ENCODE data around the gene ADGRE3. TPM values are rescaled to one million over a fixed set of nuclear protein-coding genes. Genes with fewer than 3 reads are reported as not detected.

Gene ADGRE3
- total RNA-seq, 4 donors from 2014 or later, result not detected

DNA sequence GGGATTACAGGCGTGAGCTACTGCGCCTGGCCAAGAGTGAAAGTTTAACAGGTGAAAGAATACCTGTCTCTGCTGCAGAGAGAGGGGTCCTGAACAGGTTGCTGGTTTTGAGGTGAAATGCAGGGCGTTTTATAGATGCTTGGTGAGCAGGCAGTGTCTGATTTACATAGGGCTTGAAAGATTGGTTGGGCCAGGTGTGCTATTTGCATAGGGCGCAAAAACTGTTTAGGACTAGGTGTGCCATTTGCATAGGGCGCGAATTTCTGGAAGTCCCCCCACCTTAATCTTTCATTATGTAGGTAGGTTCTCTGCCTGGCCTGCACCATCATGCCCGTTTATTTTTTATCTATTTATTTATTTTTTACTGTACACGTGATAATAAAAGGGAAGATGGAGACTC, 98.3 kb downstream of the ADGRE3 start:
- Histone ChIP-seq H3K4me1 (peaks cover 4 to 18% (median 11%) of the 10 kb centered on the region in 4 donors), H3K27ac (no peak overlapping the region), H3K9me3 (no peaks in the 10 kb centered on the region), H3K36me3 (no peaks in the 10 kb centered on the region), H3K27me3 (no peaks in the 10 kb centered on the region), H3K4me3 (no peak overlapping the region)
- WGBS, 2 donors (ENCODE audit: low coverage in 1 of 2), result 72 to 78% methylated on average over 5 to 8 of the region's 8 CpGs
- intact Hi-C loops (cut with DNase I; ENCODE audit: low total_unique reads), result no loop called here
- TF ChIP-seq EP300 (IDR thresholded peaks at IDR 0.05; ENCODE audit: low read depth) (no peak), POLR2AphosphoS5 (IDR thresholded peaks at IDR 0.05) (no peak), POLR2A (IDR thresholded peaks at IDR 0.05) (no peak)
- TF ChIP-seq, protein P1, sequence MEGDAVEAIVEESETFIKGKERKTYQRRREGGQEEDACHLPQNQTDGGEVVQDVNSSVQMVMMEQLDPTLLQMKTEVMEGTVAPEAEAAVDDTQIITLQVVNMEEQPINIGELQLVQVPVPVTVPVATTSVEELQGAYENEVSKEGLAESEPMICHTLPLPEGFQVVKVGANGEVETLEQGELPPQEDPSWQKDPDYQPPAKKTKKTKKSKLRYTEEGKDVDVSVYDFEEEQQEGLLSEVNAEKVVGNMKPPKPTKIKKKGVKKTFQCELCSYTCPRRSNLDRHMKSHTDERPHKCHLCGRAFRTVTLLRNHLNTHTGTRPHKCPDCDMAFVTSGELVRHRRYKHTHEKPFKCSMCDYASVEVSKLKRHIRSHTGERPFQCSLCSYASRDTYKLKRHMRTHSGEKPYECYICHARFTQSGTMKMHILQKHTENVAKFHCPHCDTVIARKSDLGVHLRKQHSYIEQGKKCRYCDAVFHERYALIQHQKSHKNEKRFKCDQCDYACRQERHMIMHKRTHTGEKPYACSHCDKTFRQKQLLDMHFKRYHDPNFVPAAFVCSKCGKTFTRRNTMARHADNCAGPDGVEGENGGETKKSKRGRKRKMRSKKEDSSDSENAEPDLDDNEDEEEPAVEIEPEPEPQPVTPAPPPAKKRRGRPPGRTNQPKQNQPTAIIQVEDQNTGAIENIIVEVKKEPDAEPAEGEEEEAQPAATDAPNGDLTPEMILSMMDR (IDR thresholded peaks at IDR 0.05), result no peak
- no peak for DNase-seq
- in situ Hi-C loops (cut with MboI; ENCODE audit: low pct_ligation_motif_present in 1 of 4, low pct_unique_long_range_greater_than_20kb in 1 of 4, low sequenced_read_pairs in 3 of 4), result loop anchor here (10.0 kb wide), 2 partner anchors 108 to 318 kb away; no protein-coding TSS in a partner anchor

DNA sequence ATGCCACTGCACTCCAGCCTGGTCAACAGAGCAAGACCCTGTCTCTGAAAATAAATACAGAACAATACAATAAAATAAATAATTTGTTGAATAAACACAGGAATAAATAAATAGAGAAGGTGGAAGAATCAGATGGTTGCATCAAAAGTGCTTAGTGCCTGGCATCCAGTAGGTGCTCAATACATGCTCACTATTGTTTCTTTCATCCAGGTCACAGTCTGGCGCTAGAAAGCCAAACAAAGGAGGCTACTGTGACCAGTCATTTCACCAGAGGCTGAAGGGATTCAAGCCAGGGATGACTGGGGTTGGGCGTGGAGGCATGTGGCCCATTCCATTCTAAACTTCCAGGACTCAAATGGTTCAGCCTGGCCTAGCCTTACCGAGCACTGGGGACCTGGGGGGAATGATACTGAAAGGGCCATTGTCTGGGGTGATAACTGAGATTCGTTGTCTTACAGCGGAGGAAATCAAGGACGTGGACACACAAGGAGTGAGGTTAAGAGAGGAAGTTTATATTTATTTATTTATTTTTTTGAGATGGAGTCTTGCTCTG, 99.1 kb downstream of the ADGRE3 start:
- 84 to 89% methylated on average over 3 to 6 of the region's 6 CpGs for WGBS, 2 donors (ENCODE audit: low coverage in 1 of 2)
- in situ Hi-C loops (cut with MboI; ENCODE audit: low pct_ligation_motif_present in 1 of 4, low pct_unique_long_range_greater_than_20kb in 1 of 4, low sequenced_read_pairs in 3 of 4), result loop anchor here (10.0 kb wide), 2 partner anchors 109 to 319 kb away; no protein-coding TSS in a partner anchor

DNA sequence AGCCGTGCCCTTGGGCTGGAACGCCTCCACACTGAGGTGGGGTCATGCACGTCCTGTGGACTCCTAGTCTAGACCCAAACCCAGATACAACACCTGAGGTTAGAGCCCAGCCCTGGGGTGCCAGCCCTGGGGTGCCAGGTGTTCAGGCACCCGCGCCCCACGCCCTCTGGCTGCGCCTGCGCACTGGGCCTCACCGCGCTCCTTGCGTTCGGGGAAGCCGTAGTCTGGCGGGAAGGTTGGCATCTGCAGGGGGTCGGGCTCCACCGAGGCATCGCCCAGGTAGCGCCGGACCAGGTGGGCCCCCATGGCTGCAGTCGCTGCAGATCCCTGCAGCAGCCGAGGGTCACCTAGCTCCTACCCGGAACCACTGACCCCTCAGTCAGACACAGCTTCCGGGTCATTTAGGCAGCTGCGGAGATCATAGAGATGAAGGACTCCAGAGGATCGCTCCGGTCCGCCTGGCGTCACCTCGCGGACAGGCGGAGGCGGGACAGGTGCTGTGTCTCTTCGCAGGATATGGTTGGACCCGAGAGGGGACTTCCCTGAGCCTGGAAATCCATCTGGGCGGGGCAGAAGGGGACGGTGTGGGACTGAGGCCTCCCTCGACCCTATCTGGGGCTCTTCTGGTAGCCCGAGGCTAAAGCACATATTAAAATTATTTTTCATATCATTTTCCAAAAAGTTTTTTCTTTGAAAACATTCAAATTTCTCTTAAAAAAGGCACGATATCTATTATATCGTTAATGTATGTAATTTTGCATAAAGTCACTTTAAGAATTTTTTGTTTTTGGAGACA, 102.8 kb downstream of the ADGRE3 start, which contains the start of gene NDUFB7:
Gene NDUFB7, minus strand, starts transcription at position 372 of the 796 bp plus-strand sequence. Its CDS starts 66 bp downstream, at position 306.
- intact Hi-C loops (cut with DNase I; ENCODE audit: low total_unique reads) (loop anchor here (2.0 kb wide), 1 partner anchor 117 kb away; no protein-coding TSS in a partner anchor), in situ Hi-C loops (cut with MboI; ENCODE audit: low pct_ligation_motif_present in 1 of 4, low pct_unique_long_range_greater_than_20kb in 1 of 4, low sequenced_read_pairs in 3 of 4) (loop anchor here (10.0 to 25.0 kb wide), 3 partner anchors 113 to 323 kb away; partner anchors contain the start of gene OR7A17 (in 1 of the 4))
- 2 to 9% methylated on average over 4 to 39 of the region's 40 CpGs for WGBS, 2 donors (ENCODE audit: low coverage in 1 of 2)

More for the DNA sequence above, 99.1 kb downstream of the ADGRE3 start:
- Histone ChIP-seq H3K27me3 (no peaks in the 10 kb centered on the region), H3K9me3 (no peaks in the 10 kb centered on the region), H3K36me3 (no peaks in the 10 kb centered on the region), H3K4me1 (peaks cover 12 to 26% (median 19%) of the 10 kb centered on the region in 4 donors), H3K27ac (no peak overlapping the region), H3K4me3 (no peak overlapping the region)
- TF ChIP-seq POLR2A (IDR thresholded peaks at IDR 0.05) (no peak), EP300 (IDR thresholded peaks at IDR 0.05; ENCODE audit: low read depth) (no peak), POLR2AphosphoS5 (IDR thresholded peaks at IDR 0.05) (no peak)
- TF ChIP-seq, protein P1 (IDR thresholded peaks at IDR 0.05), result no peak
- DNase-seq, result no peak
- intact Hi-C loops (cut with DNase I; ENCODE audit: low total_unique reads), result no loop called here

More for the DNA sequence above, 102.8 kb downstream of the ADGRE3 start, which contains the start of gene NDUFB7:
- Histone ChIP-seq H3K4me1 (peaks cover 16 to 49% (median 33%) of the 10 kb centered on the region in 4 donors), H3K36me3 (peaks cover 0 to 6% (median 0%) of the 10 kb centered on the region in 4 donors), H3K27ac (peak within 1 kb of the TSS; percentile 84 to 88 (median 85)), H3K27me3 (no peaks in the 10 kb centered on the region), H3K9me3 (no peaks in the 10 kb centered on the region), H3K4me3 (peak within 1 kb of the TSS; percentile 83 to 93 (median 86))
- TF ChIP-seq, protein P1 (IDR thresholded peaks at IDR 0.05), result peak; percentile 58 to 81 (median 67)
- TF ChIP-seq POLR2A (IDR thresholded peaks at IDR 0.05) (peak; percentile 71), EP300 (IDR thresholded peaks at IDR 0.05; ENCODE audit: low read depth) (no peak), POLR2AphosphoS5 (IDR thresholded peaks at IDR 0.05) (peak; percentile 42 to 85 (median 78))
- peak; percentile 93 for DNase-seq

All from transverse colon (tissue), 4 donors.